Gastroesophageal sphincter (tissue), 3 donors: Measurements from ENCODE around the gene ETV6.

Experiments
- CTCF ChIP-seq, 4 experiments: fragments of 200-600 bp in 2 of 4; fragments of 450-650 bp in 2 of 4; sonication (generic) in 1 of 4; IDR thresholded peaks; one replicate each; pipeline ENCODE4 v1.5.1; 2017 to 2019; ENCODE audit warnings: antibody characterized with exemption in 4 of 4, mild to moderate bottlenecking in 2 of 4, moderate library complexity in 2 of 4
- POLR2A ChIP-seq, 2 donors: fragments of 450-650 bp; IDR thresholded peaks; one replicate each; pipeline ENCODE4 v1.6.1; 2017; ENCODE audit warnings: antibody characterized with exemption in 2 of 2, mild to moderate bottlenecking in 2 of 2, moderate library complexity in 1 of 2

- no peak for TF ChIP-seq CTCF (IDR thresholded peaks at IDR 0.05)
- no peak for TF ChIP-seq POLR2A (IDR thresholded peaks at IDR 0.05)
Observed at GRCh38 chr12:11834931-11835330, 185.5 kb downstream of the ETV6 start.
